HG03095 (cell line): ENCODE measurements around the gene KIF14.
"Not testable (repeated sequence)": the region's sequence is repeated elsewhere in the genome, so short reads cannot be mapped to it uniquely, and the experiment has no call there.

ENCODE experiments used
- ATAC-seq: cut with Tn5 transposase; IDR thresholded peaks from one replicate; pipeline ENCODE4 v1.9.1; 2021; ENCODE audit warnings: moderate library complexity; ENCODE audit not compliant: unreplicated experiment

KIF14 gene

DNA sequence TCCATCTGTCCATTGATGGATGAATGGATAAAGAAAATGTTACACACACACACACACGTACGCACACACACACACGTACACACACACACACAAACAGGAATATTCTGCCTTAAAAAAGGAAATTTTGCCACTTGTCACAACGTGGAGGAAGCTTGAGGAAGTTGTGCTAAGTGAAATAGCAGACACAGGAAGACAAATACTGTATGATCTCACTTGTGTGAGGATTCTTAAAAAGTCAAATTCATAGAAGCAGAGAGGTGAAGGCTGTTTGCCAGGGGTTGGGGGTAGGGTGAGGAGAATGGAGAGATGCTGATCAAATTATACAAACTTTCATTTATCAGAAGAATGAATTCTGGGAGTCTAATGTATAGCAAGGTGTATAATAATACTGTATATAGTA is 73.2 kb downstream of the KIF14 start:
- ATAC-seq: no peak

GRCh38 chr1:200546577-200546976 is 74.0 kb downstream of the KIF14 start:
- no peak for ATAC-seq

GRCh38 chr1:200542162-200542561 is 78.4 kb downstream of the KIF14 start:
- no peak for ATAC-seq

GRCh38 chr1:200540281-200540680 is 80.3 kb downstream of the KIF14 start:
- ATAC-seq: no peak

- ATAC-seq: no peak
Measured at GRCh38 chr1:200538179-200538578, 82.4 kb downstream of the KIF14 start.

DNA sequence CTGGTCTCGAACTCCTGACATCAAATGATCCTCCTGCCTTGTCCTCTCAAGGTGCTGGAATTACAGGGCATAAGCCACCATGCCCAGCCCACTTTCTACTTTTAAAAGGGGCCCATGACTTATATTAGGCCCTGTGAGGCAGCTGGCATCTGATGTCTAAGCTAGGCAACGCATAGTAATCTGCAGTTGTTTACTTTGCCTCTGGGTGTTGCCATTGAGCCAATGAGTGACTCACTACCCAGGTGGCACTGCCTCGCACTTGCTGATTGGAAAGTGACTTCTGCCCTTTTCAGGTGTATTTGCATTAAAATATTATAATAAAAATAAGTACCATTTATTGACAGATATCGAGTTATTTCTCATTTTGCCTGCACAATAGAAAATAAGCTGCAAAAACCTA is 84.9 kb downstream of the KIF14 start:
- no peak for ATAC-seq

GRCh38 chr1:200530623-200531261 is 89.8 kb downstream of the KIF14 start:
- ATAC-seq: no peak

DNA sequence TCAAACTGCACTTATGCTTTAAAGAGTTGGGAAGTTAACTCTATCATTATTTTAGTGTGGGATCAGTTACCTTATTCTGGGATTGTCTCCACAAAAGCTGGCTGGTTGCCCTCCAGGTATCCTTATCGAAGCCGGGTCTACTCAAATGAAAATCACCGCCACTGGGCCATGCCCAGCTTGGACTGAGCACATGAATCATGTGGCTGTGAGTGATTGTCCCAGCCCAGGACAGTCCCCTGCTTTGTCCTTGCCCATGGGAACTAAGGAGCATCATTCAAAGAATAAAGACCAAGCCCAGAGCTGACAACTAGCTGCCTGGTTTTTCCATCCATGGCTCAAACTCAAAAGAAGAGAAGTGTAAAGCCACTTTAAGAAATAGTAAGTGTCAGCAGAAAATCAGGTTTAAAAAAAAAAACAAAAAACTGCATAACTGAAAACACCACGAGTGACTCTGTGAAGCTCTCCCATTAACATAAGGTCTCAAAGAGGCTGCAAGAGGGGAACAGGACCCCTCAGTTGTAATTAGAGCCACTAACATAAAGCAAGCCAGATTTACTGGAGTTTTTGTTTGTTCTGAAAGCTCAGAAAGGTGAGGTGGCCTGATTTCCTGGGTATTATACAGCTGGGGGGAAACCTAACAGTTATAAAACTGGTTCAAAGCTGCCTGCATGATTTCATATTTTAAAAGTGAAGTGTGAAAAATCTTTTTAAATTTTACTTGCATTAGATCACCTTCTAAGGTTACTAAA is 91.5 kb downstream of the KIF14 start:
- no peak for ATAC-seq

- no peak for ATAC-seq
Measured at GRCh38 chr1:200527670-200528069, 92.9 kb downstream of the KIF14 start.

GRCh38 chr1:200526709-200527612 is 93.6 kb downstream of the KIF14 start:
- ATAC-seq: peak; percentile 47

GRCh38 chr1:200525090-200525987 is 95.2 kb downstream of the KIF14 start:
- ATAC-seq: no peak

- ATAC-seq: not testable (repeated sequence)
Measured at GRCh38 chr1:200524551-200524950, 96.0 kb downstream of the KIF14 start.

DNA sequence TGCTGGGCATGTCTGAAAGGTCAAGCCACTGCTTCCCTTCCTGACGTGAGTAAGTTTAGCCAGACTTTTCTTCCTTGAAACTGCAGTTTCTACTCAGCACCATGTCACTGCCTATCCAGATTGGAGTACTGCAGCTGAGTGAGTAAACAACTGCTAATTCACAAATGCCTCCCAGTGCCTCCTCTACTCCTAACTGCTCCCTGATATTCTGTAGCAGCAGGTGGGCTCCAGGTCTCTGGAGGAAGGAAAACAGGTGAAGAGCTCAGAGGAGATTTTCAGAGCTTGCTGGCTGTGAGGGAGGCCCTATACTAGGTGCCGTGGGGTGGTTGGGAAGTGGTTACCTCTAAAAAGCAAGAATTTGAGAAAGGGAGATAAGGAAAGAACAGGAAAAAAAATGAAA is 96.5 kb downstream of the KIF14 start:
- no peak for ATAC-seq

- ATAC-seq: no peak
Measured at GRCh38 chr1:200520735-200521134, 99.8 kb downstream of the KIF14 start.

DNA sequence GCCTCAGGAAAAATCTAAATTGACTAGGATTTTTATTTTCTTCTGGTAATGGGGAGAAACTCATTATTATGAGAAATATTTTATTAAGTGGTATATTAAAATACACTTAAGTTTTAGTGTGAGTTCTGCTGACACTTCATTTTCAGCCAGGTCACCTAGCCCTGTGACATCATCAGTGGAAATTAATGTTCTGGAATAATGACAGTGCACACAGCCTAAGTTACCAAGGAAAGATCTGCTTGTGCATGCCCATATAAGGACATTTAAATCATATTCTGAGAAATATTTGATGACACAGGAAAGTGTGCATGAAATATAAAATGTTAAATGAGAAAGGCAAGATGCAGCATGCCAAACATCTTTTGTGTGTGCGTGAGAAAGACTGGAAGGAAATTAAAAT is 102.0 kb downstream of the KIF14 start:
- no peak for ATAC-seq

DNA sequence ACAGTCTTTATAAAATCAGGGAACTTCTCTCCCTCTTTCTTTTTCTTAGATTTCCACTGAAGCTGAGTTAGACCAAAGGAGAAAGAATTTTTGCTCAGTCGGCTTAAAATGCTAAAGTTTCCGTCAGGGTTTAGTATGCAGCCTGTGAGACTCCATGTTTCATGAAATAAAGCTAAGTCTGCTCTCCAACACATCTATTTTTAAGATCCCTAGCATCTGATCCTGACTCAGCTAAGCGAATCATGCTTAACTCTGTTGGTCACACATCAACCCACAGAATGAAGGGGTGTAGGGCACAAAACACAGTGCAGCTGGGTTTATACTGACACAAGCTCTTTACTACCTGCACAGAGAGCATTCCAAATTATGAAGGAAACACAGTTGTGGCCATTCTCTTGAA is 108.4 kb downstream of the KIF14 start:
- ATAC-seq: no peak

DNA sequence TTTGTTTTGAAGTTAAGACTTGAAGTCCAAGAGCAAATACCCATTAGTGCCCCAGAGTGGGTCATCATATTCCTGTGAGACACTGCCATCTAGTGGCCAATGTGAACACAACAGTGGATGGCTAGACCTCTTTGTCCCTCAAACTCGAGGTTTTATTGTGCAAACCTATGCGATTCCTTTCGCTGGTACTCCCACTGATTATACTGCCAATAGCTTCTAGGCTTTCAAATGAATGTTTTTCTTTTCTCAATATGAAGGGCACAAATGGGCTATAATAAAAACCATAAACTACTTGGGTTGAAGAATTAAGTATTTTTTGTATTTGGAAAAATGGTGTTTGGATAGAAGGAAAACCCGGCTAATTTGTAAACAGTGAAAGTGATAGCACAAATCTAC is 110.3 kb downstream of the KIF14 start:
- ATAC-seq: peak; percentile 91

DNA sequence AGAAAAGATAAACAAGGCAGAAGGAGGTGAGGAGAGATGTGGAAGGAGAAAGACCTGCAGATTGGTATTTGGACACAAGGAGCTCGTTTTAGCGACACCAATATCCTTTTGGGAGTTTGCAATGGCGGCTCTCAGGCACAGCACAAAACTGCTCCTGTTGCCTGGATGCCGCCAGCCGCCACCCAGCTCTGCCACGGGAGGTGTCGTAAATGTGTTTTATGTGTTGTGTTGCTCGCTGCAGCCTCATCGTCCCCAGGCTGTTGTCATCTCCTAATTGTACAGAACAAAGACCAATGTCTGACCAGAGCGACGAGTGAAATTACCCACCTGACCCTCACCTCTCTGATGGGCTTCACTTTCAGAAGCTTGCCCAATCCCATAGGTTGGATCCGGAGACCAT is 114.1 kb downstream of the KIF14 start:
- ATAC-seq: no peak

DNA sequence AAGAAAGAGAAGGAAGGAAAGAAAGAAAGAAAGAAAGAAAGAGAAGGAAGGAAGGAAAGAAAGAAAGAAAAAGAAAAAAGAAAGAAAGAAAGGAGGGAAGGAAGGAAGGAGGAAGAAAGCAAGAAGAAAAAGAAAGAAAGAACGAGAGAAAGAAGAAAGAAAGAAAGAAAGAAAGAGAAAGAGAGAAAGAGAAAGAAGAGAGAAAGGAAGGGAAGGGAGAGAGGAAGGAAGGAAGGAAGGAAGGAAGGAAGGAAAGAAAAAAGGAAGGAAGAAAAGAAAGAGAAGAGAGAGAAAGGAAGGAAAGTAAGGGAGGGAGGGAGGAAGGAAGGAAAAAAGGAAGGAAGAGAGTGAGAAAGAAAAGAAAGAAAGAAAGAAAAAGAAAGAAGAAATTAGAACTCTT is 115.3 kb downstream of the KIF14 start:
- ATAC-seq: no peak
